Heart right ventricle (tissue), 16 donors: ENCODE results near the gene ALK. TPM values are rescaled to one million over a fixed set of nuclear protein-coding genes. Genes with fewer than 3 reads are reported as not detected.

Source experiments
- ATAC-seq, 8 donors: fragments of 200-7000 bp; cut with Tn5 transposase; one replicate each; pipeline ENCODE4 v1.9.1; 2020; ENCODE audit warnings: mild to moderate bottlenecking in 8 of 8, moderate library complexity in 8 of 8, moderate number of reproducible peaks in 1 of 8
- DNase-seq, 2 donors: peaks; one replicate each; pipeline ENCODE4 v3.0.0-alpha.2; 2020
- H3K27ac ChIP-seq, 10 donors: fragments of 200-600 bp; sonication (generic) in 2 of 10; one replicate each; pipeline versions ENCODE4 v1.5.0 to v1.8.0; 2020 to 2022; ENCODE audit warnings: mild to moderate bottlenecking in 3 of 10
- H3K27me3 ChIP-seq, 7 donors: fragments of 200-600 bp; one replicate each; pipeline ENCODE4 v1.8.0; 2021 to 2022; ENCODE audit warnings: mild to moderate bottlenecking in 2 of 7
- H3K36me3 ChIP-seq, 9 donors: fragments of 200-600 bp; sonication (generic) in 1 of 9; one replicate each; pipeline versions ENCODE4 v1.5.0 to v1.8.0; 2020 to 2022; ENCODE audit warnings: mild to moderate bottlenecking in 2 of 9
- H3K4me1 ChIP-seq, 9 donors: fragments of 200-600 bp; sonication (generic) in 1 of 9; one replicate each; pipeline versions ENCODE4 v1.5.0 to v1.8.0; 2020 to 2022; ENCODE audit warnings: mild to moderate bottlenecking in 4 of 9
- H3K4me3 ChIP-seq, 10 donors: fragments of 200-600 bp; sonication (generic) in 2 of 10; one replicate each; pipeline versions ENCODE4 v1.5.0 to v1.8.0; 2020 to 2022; ENCODE audit warnings: mild to moderate bottlenecking in 7 of 10, moderate library complexity in 2 of 10
- H3K9me3 ChIP-seq, 11 donors: fragments of 200-600 bp in 10 of 11; sonication (generic) in 2 of 11; one replicate each; pipeline versions ENCODE4 v1.5.0 to v1.8.0; 2013 to 2022; ENCODE audit warnings: mild to moderate bottlenecking in 2 of 11, control low read depth in 1 of 11, moderate library complexity in 1 of 11
- WGBS, 2 donors: extraction: QIAGEN DNeasy Blood & Tissue Kit; methylation state at CpG; one replicate each; pipeline ENCODE4 v1.1.7; 2013; ENCODE audit warnings: inconsistent platforms in 1 of 2; 5-methylcytosine and 5-hydroxymethylcytosine counted together
- intact Hi-C, 10 donors: fragments of 100-400 bp; cut with DNase I; formaldehyde crosslinking; loops; one replicate each; pipeline versions ENCODE4 v1.11.1 to v1.14.2; 2022
- polyA plus RNA-seq, 2 donors: library from polyadenylated mRNA; stranded (reverse); fragments of 200-250 nt; gene quantifications; one replicate each; pipeline ENCODE4 v1.2.3, GENCODE V29; 2013
- total RNA-seq, 10 donors: library from RNA; stranded (reverse); fragmentation: NEBNext Ultra II Directional in 3 of 10; extraction: Animal tissue kit (Norgen Biotek cat#: 25700) in 3 of 10; gene quantifications; one replicate each; pipeline versions ENCODE4 v1.2.1 to v1.2.4, GENCODE V29; 2021 to 2023
- TF ChIP-seq, protein P1 (sequence below), 9 donors: fragments of 200-600 bp; sonication (generic) in 2 of 9; IDR thresholded peaks; one replicate each; pipeline versions ENCODE4 v1.5.0 to v1.8.0; 2021 to 2022; ENCODE audit warnings: antibody characterized with exemption in 9 of 9, mild to moderate bottlenecking in 5 of 9, moderate library complexity in 1 of 9
- donor health status: Arrhythmogenic right ventricular cardiomyopathy.
- donor health status: ischemic (EF 13 %, LVEDD 7.1; RV severe dilation, severe dysfunction).
- donor health status: healthy with polysubstance abuse.
- donor health status: DM: no; HTN: yes; CAD: no.
- donor health status: DM: no; HTN: no; CAD: no.
- donor health status: ischemic (EF 25% LVEDD 6.9; RV normal size, moderate dysfunction).
- donor health status: ischemic (EF 25% LVEDD 5.7; RV mildly dilated, moderate dysfunction).
- donor health status: healthy.
- donor health status: DM: yes; HTN: yes; CAD: no.
- donor health status: Ischemic cardiomyopathy.
- donor health status: ischemic (EF 35%, LVEDD 5.7; RV mildly dilated, moderate dysfunction).
- donor health status: nonischemic (EF 11% LVEDD 7.7; RV severe dilation, severe dysfunction).
- donor health status: DM: yes; HTN: yes; CAD: no.
- donor health status: PGD.
- donor health status: ischemic (EF 29% LVEDD 5.4; RV normal size, mild dysfunction).
- donor health status: nonischemic (EF 23%, LVEDD 6.1; RV moderate dilation, normal function).

The ALK gene
- total and polyA plus RNA-seq, 12 donors: 0.01 to 0.24 (median 0.08) TPM; not detected in 7

GRCh38 chr2:29281086-29281915 lies 640.1 kb downstream of the ALK start:
- WGBS, 2 donors: 33 to 43% methylated on average over 15 of the region's 15 CpGs
- ATAC-seq (peak in 1 of 8 donors; percentile 38), DNase-seq (peak; percentile 20 to 57)
- no peak overlapping the region for H3K27ac ChIP-seq
- intact Hi-C loops: no loop called here
- H3K4me1 ChIP-seq: peaks cover 0 to 6% (median 0%) of the 10 kb centered on the region in 9 donors
- H3K27me3 ChIP-seq: peaks cover 0 to 27% (median 6%) of the 10 kb centered on the region in 7 donors
- no peak overlapping the region for H3K4me3 ChIP-seq
- no peaks in the 10 kb centered on the region for H3K9me3 ChIP-seq
- TF ChIP-seq, protein P1, sequence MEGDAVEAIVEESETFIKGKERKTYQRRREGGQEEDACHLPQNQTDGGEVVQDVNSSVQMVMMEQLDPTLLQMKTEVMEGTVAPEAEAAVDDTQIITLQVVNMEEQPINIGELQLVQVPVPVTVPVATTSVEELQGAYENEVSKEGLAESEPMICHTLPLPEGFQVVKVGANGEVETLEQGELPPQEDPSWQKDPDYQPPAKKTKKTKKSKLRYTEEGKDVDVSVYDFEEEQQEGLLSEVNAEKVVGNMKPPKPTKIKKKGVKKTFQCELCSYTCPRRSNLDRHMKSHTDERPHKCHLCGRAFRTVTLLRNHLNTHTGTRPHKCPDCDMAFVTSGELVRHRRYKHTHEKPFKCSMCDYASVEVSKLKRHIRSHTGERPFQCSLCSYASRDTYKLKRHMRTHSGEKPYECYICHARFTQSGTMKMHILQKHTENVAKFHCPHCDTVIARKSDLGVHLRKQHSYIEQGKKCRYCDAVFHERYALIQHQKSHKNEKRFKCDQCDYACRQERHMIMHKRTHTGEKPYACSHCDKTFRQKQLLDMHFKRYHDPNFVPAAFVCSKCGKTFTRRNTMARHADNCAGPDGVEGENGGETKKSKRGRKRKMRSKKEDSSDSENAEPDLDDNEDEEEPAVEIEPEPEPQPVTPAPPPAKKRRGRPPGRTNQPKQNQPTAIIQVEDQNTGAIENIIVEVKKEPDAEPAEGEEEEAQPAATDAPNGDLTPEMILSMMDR (IDR thresholded peaks at IDR 0.05): no peak
- H3K36me3 ChIP-seq: no peaks in the 10 kb centered on the region

DNA sequence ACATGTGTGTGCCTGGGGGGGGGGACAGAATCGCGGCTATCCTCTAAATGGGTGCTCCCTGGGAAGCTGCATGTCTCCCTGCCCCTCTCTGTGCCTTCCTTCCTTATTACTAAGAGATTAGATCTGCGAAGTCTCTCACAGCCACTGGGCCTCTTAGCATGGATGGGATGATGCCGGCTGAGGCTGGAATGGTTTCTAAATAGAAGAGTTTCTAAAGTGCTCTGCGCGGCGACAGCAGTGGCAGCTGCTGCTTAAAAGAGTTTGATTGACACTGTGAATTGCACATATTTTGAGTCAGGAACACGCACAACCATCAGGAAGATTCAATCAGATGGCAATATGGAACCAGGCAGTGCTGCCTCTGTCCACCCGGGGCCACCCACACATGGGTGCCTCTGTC lies 642.4 kb downstream of the ALK start:
- peaks cover 0 to 6% (median 0%) of the 10 kb centered on the region in 9 donors for H3K4me1 ChIP-seq
- peaks cover 0 to 40% (median 7%) of the 10 kb centered on the region in 7 donors for H3K27me3 ChIP-seq
- no peaks in the 10 kb centered on the region for H3K9me3 ChIP-seq
- no peak overlapping the region for H3K4me3 ChIP-seq
- TF ChIP-seq, protein P1 (IDR thresholded peaks at IDR 0.05): no peak
- ATAC-seq: no peak
- intact Hi-C loops: no loop called here
- H3K36me3 ChIP-seq: no peaks in the 10 kb centered on the region
- 76 to 78% methylated on average over 9 of the region's 9 CpGs for WGBS, 2 donors
- DNase-seq: no peak
- H3K27ac ChIP-seq: no peak overlapping the region

DNA sequence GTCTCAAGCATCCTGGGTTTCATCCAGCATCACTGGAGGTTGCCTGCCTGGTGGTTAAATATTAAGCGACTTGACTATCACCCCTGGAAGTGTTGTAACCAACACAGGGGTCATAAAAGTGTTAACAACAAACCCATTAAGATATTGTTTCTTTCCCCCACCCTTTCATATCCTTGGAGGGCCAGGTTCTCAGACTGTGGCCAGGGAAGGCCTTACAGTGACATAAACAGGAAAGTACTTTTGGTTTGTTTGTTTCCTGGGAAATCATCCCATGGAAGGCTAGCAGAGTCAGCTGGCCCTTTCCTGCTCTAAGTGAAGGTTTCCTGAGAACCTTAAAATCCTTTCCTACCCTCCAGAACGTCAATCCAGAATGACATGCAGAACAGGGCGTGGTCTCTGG lies 645.2 kb downstream of the ALK start:
- ATAC-seq (no peak), DNase-seq (no peak)
- H3K9me3 ChIP-seq: no peaks in the 10 kb centered on the region
- no peak overlapping the region for H3K4me3 ChIP-seq
- intact Hi-C loops: no loop called here
- no peaks in the 10 kb centered on the region for H3K36me3 ChIP-seq
- H3K27me3 ChIP-seq: peaks cover 0 to 58% (median 11%) of the 10 kb centered on the region in 7 donors
- peaks cover 0 to under 1% (median 0%) of the 10 kb centered on the region in 9 donors for H3K4me1 ChIP-seq
- H3K27ac ChIP-seq: no peak overlapping the region
- 49 to 51% methylated on average over 3 of the region's 3 CpGs for WGBS, 2 donors
- TF ChIP-seq, protein P1 (IDR thresholded peaks at IDR 0.05): no peak

GRCh38 chr2:29275186-29275585 lies 646.2 kb downstream of the ALK start:
- 84 to 89% methylated on average over 4 of the region's 4 CpGs for WGBS, 2 donors
- intact Hi-C loops: no loop called here

More at GRCh38 chr2:29275186-29275585, 646.2 kb downstream of the ALK start:
- DNase-seq: no peak
- H3K4me3 ChIP-seq: no peak overlapping the region
- no peak for ATAC-seq
- H3K27me3 ChIP-seq: peaks cover 0 to 52% (median 11%) of the 10 kb centered on the region in 7 donors
- H3K27ac ChIP-seq: no peak overlapping the region
- no peaks in the 10 kb centered on the region for H3K9me3 ChIP-seq
- TF ChIP-seq, protein P1 (IDR thresholded peaks at IDR 0.05): no peak
- peaks cover 0 to 1% (median 0%) of the 10 kb centered on the region in 9 donors for H3K4me1 ChIP-seq
- H3K36me3 ChIP-seq: no peaks in the 10 kb centered on the region
